HT1080 (cell line): ENCODE data around the gene SLC26A11. TPM values are rescaled to one million over a fixed set of nuclear protein-coding genes. Genes with fewer than 3 reads are reported as not detected.
"Not testable (repeated sequence)": the region's sequence is repeated elsewhere in the genome, so short reads cannot be mapped to it uniquely, and the experiment has no call there.

ENCODE experiments used
- DNase-seq: peaks from one replicate; pipeline ENCODE4 v3.0.0-alpha.2; 2015; ENCODE audit warnings: low read depth
- total RNA-seq: library from RNA; depleted of rRNA; stranded (reverse); fragments of >200 nt; shearing (Covaris generic); gene quantifications from 2 replicates; pipeline ENCODE4 v1.2.3, GENCODE V29; 2014

The SLC26A11 gene
- total RNA-seq, 1 experiment from 2014 or later = 4.0 TPM

DNA sequence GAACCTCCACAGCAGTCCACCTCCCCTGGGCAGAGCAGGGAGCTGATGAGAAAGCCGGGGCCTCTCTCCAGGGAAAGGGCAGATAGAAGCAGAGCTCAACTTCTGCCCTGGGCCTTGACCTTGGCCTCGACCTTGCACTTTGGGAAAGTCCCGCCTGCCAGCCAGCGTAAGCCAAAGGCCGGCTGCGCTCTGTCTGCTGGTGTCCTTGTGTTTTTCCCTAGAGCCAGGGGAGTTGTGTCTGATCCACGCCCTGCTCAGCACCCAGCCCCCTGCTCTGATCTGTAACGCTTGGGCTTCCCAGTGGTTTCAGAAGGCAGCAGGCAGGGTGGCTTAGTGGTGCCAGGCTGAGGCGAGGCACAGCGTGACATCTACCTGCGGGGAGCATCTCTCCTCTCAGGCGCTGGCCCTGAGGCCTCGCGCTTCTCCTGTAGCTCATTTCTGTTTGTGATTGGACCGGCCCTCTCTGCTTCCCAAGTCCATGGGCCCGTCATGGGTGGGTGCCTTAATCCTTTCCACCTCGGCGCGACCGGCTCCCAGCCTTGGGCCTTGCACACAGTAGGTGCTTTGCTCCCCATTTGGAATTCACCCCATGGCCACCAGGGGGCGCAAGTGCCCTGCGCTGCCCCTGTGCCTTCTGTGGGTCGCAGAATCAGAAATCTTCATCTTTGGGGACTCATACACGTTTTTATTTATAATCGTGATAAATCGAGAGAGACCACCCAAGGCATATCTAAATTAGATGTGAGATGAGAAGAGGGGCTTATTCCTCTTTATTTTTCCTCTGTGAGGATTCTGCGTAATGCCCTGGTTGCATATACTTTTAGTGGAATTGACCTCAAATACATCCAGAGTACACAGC is 24.3 kb upstream of the SLC26A11 start:
- no peak for DNase-seq

DNA sequence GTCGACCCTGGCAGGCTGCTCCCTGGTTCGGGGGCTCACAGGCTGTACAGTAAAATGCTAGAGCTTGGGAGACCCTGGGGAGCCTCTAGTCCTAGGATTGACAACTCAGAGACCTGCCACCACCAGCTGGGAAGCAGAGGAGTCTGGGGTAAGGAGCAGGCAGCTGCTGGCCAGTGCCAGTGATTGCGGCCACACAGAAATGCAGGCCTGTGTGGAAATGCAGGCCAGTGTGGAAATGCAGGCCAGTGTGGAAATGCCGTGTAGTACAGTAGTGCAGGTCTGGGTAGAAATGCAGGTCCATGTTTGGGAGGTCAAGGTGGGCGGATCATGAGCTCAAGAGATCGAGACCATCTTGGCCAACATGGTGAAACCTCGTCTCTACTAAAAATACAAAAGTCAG is 23.6 kb upstream of the SLC26A11 start:
- no peak for DNase-seq

DNA sequence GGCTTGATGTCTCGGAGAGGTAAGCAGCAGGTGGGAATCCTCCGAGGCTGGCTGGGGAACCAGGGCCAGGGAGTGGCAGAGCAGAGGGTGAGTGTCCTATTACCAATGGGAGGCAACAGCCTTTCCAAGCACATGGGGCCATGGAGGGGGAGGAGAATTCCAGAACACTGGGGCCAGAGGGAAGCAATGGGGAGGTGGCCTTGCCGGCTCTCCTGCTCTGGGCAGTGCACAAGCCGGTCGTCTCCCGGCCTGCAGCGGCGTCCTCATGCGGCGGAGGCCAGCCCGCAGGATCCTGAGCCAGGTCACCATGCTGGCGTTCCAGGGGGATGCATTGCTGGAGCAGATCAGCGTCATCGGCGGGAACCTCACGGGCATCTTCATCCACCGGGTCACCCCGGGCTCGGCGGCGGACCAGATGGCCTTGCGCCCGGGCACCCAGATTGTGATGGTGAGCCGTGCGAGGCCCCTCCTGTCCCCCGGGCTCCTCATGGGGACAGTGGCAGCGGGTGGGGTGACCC is 22.0 kb upstream of the SLC26A11 start:
- no peak for DNase-seq

DNA sequence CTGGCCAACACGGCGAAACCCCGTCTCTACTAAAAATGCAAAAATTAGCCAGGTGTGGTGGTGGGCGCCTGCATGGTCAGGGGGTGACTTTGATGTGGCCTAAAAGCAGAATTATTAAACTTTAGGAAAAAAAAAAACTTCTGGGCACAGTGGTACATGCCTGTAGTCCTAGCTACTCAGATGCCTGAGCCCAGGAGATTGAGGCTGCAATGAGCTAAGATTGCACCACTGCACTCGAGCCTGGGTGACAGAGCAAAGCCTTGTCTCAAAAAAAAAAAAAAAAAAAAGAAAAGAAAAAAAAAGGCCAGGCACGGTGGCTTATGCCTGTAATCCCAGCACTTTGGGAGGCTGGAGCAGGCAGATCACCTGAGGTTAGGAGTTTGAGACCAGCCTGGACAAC is 20.9 kb upstream of the SLC26A11 start:
- DNase-seq = not testable (repeated sequence)

DNA sequence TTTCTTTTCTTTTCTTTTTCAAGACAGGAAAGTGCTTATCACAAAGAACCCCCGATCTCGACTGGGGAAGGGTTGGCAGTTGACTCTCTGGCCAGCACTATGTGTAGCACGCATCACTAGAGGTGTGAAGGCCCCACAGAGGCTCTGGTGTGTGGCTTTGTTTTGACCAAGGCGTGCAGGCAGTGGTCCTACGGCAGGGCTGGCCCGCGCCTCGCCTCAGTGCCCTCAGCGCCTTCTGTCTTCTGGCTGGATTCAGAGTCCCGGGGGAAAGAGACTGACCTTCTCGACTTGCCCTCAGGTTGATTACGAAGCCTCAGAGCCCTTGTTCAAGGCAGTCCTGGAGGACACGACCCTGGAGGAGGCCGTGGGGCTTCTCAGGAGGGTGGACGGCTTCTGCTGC is 18.8 kb upstream of the SLC26A11 start:
- no peak for DNase-seq

DNA sequence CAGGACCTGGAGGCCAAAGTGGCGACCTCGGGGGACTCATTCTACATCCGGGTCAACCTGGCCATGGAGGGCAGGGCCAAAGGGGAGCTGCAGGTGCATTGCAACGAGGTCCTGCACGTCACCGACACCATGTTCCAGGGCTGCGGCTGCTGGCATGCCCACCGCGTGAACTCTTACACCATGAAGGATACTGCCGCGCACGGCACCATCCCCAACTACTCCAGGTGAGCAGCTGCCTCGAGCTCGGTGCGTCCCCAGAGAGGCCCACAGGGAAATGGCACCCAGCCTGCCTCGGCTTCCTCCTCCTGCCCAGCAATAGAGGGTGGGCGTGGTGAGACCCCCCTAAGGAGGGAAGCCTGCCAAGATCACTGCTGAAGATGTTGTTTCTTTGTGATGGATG is 18.0 kb upstream of the SLC26A11 start:
- no peak for DNase-seq

DNA sequence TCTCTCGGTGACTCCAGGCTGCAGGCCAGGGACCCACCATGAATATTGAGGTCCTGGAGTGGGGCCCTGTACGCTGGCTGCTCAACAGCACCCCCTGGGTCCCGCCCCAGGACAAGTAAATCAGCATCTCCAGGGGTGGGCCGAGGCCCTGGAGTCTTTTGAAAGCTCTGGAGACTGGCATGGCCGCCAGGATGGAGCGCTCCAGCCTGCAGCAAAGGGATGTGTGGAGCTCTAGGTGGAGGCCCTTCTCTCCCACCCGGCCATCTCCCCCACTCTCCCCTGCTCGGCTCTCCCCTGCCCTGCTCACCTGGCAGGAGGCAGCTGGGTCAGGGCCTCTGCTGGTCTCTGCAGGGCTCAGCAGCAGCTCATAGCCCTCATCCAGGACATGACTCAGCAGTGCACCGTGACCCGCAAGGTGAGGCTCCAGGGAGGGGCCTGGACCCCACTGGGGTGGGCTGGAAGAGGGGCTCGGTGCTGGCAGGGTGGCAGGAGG is 16.7 kb upstream of the SLC26A11 start:
- no peak for DNase-seq

DNA sequence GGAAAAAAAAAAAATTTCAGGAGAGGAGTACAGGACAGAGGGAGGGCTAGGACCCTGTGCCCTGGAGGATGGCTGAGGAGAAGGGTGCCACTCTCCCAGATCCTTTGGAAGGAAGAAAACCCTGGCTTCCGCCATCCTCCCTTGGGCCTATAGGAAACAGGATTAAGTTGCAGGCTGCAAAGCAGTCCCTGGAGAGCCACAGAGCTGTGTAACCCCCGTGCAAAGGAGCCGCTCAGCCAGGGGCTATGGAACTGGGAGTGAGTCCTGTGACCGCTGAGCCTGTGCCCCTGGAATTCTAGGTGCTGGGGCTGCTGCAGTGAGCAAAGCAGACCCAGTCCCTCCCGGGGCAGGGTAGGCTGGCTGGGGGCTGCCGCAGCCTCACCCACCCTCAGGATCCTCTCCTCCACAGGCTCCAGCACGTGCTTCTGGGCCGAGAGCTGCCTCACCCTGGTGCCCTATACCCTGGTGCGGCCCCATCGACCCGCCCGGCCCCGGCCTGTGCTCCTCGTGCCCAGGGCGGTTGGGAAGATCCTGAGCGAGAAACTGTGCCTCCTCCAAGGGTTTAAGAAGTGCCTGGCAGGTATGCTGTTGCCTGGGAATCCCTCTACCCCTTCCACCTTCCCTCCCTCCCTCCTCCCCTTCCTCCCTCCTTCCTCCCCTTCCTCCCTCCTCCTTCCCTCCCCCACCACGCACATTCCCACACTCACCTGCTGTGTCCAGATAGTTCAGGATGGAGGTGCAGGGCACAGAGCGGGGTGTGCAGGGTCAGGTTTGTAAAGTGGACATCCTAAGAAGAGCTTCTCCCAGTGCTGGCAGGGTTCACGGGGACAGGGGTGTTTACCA is 15.4 kb upstream of the SLC26A11 start:
- no peak for DNase-seq

DNA sequence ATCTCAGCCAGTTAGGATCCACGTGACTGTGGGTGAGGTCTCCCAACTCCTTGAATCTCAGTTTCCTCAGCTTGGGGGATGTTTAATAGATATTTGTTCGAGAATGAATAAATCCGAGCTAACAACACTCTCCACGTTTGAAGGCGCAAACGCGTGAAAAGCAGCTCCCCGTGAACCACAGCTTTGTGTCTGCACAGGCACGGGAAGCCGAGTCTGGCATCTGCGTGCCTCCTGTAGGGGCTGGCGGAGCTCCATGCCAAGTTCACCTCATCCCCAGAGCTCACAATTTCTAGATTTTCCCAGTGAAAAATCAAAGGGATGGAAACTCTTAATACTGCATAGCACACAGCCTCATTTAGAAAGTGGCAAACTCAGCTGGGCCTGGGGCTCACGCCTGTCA is 14.4 kb upstream of the SLC26A11 start:
- DNase-seq = no peak

DNA sequence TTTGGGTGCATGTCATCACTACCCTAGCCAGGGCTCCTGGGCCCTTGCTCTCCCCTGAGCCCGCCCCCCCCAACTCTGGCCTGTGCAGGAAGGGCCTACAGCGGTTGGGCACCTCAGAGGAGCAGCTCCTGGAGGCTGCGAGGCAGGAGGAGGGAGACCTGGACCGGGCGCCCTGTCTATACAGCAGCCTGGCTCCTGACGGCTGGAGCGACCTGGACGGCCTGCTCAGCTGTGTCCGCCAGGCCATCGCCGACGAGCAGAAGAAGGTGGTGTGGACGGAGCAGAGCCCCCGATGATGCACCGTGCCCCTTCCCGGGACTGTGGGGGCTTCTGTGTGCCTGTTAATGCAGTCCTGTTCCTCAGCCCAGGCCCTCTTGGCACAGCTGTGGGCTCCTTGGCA is 12.2 kb upstream of the SLC26A11 start:
- no peak for DNase-seq

DNA sequence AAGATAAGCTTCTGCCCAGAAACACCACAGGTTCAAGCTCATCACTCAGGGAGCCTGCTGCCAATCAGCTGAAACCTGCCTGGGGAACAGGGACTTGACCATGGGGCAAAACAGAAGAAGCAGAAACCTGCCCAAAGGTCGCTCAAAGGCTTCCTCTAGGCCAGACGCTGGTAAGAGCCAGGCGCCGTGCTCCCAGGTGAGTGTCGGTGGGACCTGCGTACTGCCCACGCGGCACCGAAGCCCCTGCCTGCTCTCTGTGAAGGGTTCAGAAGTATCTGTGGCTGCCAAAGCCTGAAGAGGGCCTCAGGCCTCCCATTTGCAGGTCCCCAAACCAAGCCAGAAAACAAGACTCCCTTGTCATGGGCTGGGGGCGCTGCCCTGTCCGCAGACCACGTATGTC is 10.5 kb upstream of the SLC26A11 start:
- no peak for DNase-seq

DNA sequence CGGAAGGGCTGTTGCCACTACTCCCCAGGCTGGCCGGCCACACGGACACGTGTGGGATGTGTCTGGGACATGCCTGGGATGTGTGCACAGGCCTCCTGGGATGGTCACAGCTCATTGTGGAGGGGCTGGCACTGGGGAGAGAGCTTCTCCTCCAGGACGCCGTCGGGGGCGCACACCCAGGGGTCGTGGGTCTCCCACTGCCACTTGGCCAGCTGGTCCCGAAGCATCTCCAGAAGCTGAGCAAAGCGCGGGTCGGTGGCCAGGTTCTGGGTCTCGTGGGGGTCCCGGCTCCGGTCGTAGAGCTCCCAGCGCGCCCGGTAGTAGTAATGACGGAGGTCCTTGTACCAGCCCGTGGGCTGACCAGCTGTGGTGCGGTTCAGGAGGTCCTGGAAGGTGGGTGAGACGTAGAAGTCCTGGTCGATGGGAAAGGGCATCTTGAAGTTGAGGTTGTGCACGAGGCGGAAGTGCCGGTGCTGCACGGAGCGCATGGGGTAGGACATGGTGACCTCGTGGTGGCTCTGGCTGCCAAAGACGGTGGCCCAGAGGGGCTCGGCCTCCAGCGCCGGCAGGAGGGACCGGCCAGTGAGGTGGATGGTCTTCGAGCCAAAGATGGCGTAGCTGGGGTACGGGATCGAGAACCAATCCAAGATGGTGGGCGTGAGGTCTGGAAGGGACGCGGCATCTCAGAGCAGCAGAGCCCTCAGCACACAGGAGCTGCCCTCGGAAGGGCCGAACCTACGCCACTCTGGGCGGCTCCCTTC is 9.7 kb upstream of the SLC26A11 start:
- DNase-seq = no peak

DNA sequence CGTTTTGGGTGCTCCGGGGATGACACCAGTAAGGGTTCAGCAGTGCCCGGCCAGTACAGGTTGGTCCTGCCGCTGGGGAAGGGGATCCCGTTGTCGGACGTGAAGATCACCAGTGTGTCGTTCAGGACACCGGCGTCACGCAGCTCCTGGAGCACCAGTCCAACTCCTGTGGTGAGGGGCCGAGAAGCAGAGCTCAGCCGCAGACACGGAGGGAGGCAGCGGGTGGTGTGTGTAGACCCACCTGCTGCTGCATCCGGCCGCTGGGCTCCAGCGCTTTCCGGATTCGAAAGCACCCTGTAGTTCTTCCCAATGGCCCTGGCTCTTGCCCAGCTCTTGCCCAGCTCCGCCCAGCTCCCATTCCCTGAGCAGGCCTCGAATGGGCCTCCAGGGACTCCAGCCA is 8.1 kb upstream of the SLC26A11 start:
- DNase-seq = no peak

DNA sequence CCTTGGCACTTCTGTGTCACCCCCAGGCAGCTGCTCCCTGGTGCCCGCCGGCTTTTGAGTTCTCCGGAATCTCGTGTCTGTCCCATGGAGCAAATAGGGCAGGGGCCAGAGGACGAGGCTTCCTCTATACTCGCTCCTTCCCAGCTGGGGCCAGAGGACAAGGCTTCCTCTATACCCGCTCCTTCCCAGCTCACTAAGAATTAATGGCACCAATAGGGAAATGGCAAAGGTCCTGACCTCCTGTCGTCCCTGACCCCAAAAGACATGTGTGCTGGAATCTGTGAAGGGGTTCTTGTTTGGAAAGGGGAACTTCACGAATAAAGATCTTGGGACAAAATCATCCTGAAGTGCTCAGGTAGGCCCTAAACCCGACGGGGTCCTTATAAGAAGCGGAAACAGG is 7.7 kb upstream of the SLC26A11 start:
- no peak for DNase-seq

DNA sequence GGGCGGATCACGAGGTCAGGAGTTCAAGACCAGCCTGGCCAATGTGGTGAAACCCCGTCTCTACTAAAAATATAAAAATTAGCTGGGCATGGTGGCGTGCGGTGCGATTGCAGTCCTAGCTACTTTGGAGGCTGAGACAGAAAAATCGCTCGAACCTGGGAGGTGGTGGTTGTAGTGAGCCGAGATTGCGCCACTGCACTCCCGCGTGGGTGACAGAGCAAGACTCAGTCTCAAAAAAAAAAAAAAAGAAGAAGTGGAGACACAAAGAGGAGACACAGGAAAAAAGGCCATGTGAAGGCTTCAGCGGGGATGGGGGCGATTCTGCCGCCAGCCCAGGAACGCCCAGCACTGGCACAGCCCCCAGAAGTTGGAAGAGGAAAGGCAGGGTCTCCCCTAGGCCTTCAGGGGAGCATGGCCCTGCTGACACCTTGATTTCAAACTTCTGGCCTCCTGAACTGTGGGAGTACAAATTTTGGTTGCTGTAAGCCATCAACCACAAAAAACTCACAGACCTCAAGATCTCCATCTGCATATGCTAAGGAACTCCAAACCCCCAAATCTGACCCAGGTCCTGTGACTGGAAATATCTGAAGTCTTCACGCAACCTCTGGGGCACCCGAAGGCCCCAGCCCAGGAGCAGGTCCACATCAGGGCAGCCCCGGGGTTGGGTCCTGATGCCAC is 7.1 kb upstream of the SLC26A11 start:
- no peak for DNase-seq

DNA sequence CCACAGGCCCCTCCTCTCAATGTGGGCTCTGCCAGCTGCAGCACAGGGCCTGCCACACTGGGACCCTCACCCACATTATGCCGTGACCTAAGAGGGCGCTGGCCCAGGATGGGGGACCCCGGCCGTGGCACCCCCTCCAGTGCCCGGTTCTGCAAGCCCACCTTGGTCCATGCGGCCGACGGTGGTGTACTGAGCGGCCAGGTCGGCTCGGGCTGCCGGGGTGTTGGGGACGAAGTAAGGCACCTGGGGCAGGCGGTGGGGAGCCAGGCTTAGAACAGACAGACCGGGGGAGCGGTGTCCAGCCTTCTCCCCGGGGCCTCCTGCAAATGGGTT is 6.6 kb upstream of the SLC26A11 start:
- DNase-seq = no peak

DNA sequence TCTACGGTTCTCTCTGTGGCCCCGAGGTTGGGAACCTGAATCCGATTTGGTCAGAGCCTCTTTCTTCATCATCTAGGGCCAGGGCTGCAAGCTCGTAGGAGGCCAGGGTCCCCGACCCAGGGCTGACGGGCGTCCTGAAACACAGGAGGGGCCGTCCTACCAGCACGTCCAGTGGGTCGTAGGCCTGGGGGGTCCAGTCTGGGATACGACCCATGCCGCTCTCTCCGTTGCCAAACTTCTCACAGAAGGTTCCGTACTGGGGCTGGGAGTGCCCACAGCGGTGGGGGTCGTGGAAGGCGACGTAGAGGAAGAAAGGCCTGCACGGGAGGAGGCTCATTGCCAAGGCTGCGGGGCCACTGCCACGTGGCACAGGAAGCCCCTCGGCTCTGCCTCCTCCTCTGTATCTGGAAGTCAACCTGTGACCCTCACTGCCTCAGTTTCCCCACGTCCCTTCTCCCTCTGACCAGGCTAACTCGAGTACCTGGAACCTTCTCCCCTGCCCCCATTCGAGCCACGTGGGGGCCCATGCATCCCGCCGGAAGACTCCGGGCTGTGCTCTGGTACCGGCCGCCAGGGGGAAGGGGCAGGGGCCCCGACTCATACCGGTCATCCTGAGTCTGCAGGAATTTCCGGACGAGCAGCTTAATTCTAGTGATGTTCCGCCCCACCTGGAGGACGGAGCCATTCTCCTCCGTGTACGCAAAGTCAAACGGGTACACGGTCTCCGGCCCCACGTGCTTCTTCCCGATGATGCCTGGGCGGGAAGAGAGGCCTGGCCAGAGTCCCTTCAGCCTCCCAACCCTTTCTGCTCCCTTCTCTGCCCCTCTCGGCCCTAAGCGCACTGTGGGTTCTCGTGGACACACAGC is 6.0 kb upstream of the SLC26A11 start:
- DNase-seq = no peak

DNA sequence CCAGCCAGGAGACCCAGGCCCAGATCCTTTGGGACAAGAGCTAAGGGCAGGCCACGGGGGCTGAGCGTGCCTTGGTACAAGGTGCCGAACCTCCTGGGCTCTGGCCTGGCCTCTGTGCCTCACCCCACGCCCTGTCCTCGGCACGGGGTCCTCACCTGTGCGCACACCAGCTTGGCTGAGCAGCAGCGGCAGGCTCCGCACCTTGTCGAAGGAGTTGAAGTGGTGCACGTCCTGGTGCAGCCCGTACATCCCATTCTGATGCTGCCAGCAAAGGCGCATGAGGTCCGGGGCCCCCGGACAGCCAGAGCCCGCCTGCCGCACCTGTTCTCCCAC is 5.4 kb upstream of the SLC26A11 start:
- DNase-seq = no peak

DNA sequence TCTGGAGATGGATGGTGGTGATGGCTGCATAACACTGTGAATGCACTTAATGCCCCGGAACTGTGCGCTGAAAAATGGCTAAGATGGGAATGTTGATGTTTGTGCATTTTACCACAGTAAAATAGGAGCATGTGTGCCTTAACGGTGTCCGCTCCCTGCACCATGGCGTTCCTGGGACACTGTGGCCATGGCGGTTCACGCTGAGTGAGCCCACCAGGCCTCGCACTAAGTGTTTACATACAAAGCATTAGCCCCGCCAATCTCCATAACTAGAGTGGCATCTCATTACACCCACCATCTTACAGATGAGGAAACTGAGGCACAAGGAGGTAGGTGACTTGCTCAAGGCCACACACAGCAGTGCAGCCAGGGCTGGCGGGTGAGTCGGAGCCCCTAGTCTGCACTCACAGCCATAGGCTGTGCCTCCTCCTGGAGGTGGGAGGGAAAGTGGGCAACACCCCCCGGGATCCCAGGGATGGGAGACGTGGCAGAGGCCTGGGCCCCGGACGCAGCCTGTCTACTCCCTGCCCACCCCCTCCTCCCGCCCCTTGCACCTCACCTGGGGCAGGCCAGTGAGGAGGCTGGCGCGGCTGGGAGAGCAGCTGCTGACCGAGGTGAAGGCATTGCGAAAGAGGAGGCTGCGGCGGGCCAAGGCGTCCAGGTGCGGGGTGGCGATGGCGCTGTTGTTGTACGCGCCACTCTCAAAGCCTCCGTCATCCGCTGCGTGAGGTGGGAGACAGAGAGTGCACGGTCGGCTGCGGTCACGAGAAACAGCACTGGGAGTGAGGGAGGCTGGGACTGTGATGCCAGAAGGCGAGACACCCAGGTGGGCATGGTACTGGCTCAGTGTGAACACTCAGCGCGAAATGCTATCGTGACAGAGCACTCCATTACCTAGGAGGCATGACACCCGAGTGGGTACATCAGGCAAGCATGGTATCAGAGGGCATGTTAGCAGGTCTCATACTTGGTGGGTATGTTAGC is 3.5 kb upstream of the SLC26A11 start:
- DNase-seq = no peak
